Lower leg skin (tissue), 3 donors: ENCODE results near the gene ARHGEF19.

Experiments
- CTCF ChIP-seq, 3 donors: fragments of 450-650 bp; IDR thresholded peaks; one replicate each; pipeline ENCODE4 v1.5.1; 2016; ENCODE audit warnings: antibody characterized with exemption in 3 of 3, mild to moderate bottlenecking in 3 of 3, moderate library complexity in 2 of 3
- POLR2A ChIP-seq, 2 donors: fragments of 450-650 bp; IDR thresholded peaks; one replicate each; pipeline ENCODE4 v1.6.1; 2016 to 2017; ENCODE audit warnings: antibody characterized with exemption in 2 of 2, mild to moderate bottlenecking in 1 of 2, moderate library complexity in 1 of 2

GRCh38 chr1:16250524-16251251, 38.2 kb upstream of the ARHGEF19 start:
- TF ChIP-seq CTCF (IDR thresholded peaks at IDR 0.05) (no peak), POLR2A (IDR thresholded peaks at IDR 0.05) (no peak)
